ENCODE results near the gene MGAT3. TPM values are rescaled to one million over a fixed set of nuclear protein-coding genes. Genes with fewer than 3 reads are reported as not detected.

Gene MGAT3
- polyA plus RNA-seq, 1 donor from 2014 or later: 29.1 TPM

GRCh38 chr22:39491696-39492095 lies 34.9 kb downstream of the MGAT3 start:
- Histone ChIP-seq H3F3A (ENCODE audit: insufficient read depth, low read length, poor library complexity, severe bottlenecking) (no peaks in the 10 kb centered on the region), H4K20me1 (ENCODE audit: insufficient read depth) (no peaks in the 10 kb centered on the region), H2AFZ (ENCODE audit: low read depth, low read length) (no peak overlapping the region), H3K4me2 (ENCODE audit: low read length) (no peak overlapping the region), H3K36me3 (ENCODE audit: insufficient read depth, low read length) (no peaks in the 10 kb centered on the region), H3K9ac (ENCODE audit: low read length) (no peak overlapping the region), H3K9me2 (ENCODE audit: insufficient read depth, low read length) (no peaks in the 10 kb centered on the region), H3K79me2 (replicated peaks; ENCODE audit: insufficient read depth, low read length) (no peaks in the 10 kb centered on the region), H3K4me3 (ENCODE audit: low read length) (no peak overlapping the region), H3K27ac (ENCODE audit: low read length) (no peak overlapping the region), H3K9me3 (ENCODE audit: low read length) (no peaks in the 10 kb centered on the region), H3K27me3 (ENCODE audit: insufficient read depth, low read depth, low read length) (no peaks in the 10 kb centered on the region)
- TF ChIP-seq MXI1 (conservative IDR thresholded peaks at IDR 0.05; ENCODE audit: poor library complexity, severe bottlenecking): no peak
- TF ChIP-seq EZH2 (IDR thresholded peaks at IDR 0.05; ENCODE audit: borderline replicate concordance, insufficient read depth, low read length, poor library complexity, severe bottlenecking): no peak
- TF ChIP-seq REST (IDR thresholded peaks at IDR 0.05; ENCODE audit: borderline replicate concordance): no peak
- no peak for TF ChIP-seq EP300 (conservative IDR thresholded peaks at IDR 0.05; ENCODE audit: poor library complexity, severe bottlenecking)
- no peak for TF ChIP-seq SMC3 (conservative IDR thresholded peaks at IDR 0.05; ENCODE audit: poor library complexity)
- TF ChIP-seq POLR2AphosphoS5 (IDR thresholded peaks at IDR 0.05): no peak

GRCh38 chr22:39492186-39492585 lies 35.4 kb downstream of the MGAT3 start:
- Histone ChIP-seq H3F3A (ENCODE audit: insufficient read depth, low read length, poor library complexity, severe bottlenecking) (no peaks in the 10 kb centered on the region), H3K27me3 (ENCODE audit: insufficient read depth, low read depth, low read length) (no peaks in the 10 kb centered on the region), H2AFZ (ENCODE audit: low read depth, low read length) (no peak overlapping the region), H3K36me3 (ENCODE audit: insufficient read depth, low read length) (no peaks in the 10 kb centered on the region), H3K9me2 (ENCODE audit: insufficient read depth, low read length) (no peaks in the 10 kb centered on the region), H3K4me3 (ENCODE audit: low read length) (no peak overlapping the region), H3K79me2 (replicated peaks; ENCODE audit: insufficient read depth, low read length) (no peaks in the 10 kb centered on the region), H3K9ac (ENCODE audit: low read length) (no peak overlapping the region), H3K4me2 (ENCODE audit: low read length) (no peak overlapping the region), H4K20me1 (ENCODE audit: insufficient read depth) (no peaks in the 10 kb centered on the region), H3K27ac (ENCODE audit: low read length) (no peak overlapping the region), H3K9me3 (ENCODE audit: low read length) (no peaks in the 10 kb centered on the region)
- no peak for TF ChIP-seq MXI1 (conservative IDR thresholded peaks at IDR 0.05; ENCODE audit: poor library complexity, severe bottlenecking)
- TF ChIP-seq EZH2 (IDR thresholded peaks at IDR 0.05; ENCODE audit: borderline replicate concordance, insufficient read depth, low read length, poor library complexity, severe bottlenecking): no peak
- TF ChIP-seq EP300 (conservative IDR thresholded peaks at IDR 0.05; ENCODE audit: poor library complexity, severe bottlenecking): no peak
- no peak for TF ChIP-seq CTCF (IDR thresholded peaks at IDR 0.05; ENCODE audit: poor library complexity, severe bottlenecking)
- no peak for TF ChIP-seq SMC3 (conservative IDR thresholded peaks at IDR 0.05; ENCODE audit: poor library complexity)
- TF ChIP-seq TAF1 (IDR thresholded peaks at IDR 0.05; ENCODE audit: low read depth): no peak
- TF ChIP-seq REST (IDR thresholded peaks at IDR 0.05; ENCODE audit: borderline replicate concordance): no peak
- no peak for TF ChIP-seq POLR2AphosphoS5 (IDR thresholded peaks at IDR 0.05)
- TF ChIP-seq RAD21 (conservative IDR thresholded peaks at IDR 0.05): no peak

Data from neural cell (in vitro differentiated cells).